HCT116 (cell line): ENCODE data around the gene ATXN7L2. TPM values are rescaled to one million over a fixed set of nuclear protein-coding genes. Genes with fewer than 3 reads are reported as not detected.
A peak's percentile ranks its signal among the peaks of the same experiment; 100 is the strongest.

Source experiments
- ATAC-seq: fragments of 200-7000 bp; cut with Tn5 transposase; 2 replicates; pipeline ENCODE4 v1.9.1; 2020; ENCODE audit warnings: mild to moderate bottlenecking, moderate library complexity
- BruUV-seq: library from RNA; stranded (reverse); fragments of 400-500 nt; replicated peaks from 2 replicates; lab custom pipeline; 2021; lab: Mats Ljungman, UMichigan
- CTCF ChIA-PET: fragments of 300-600 bp; sonication (Branson Sonifier 250); formaldehyde crosslinking; loops from one replicate; lab custom pipeline; 2021; ENCODE audit warnings: antibody characterized with exemption; lab: Charles Lee
- POLR2A ChIA-PET: fragments of 300-600, 350-600 bp; sonication (Branson Sonifier 250); formaldehyde crosslinking; loops from one replicate; lab custom pipeline; 2021; ENCODE audit warnings: antibody characterized with exemption; lab: Charles Lee
- RAD21 ChIA-PET, 2 experiments: fragments of 300-600 bp; sonication (Branson Sonifier 250); formaldehyde crosslinking; loops; one replicate each; lab custom pipeline; 2023; ENCODE audit warnings: low total read pairs in 2 of 2; ENCODE audit not compliant: uncharacterized antibody in 2 of 2, unreplicated experiment in 2 of 2, low non-redundant PET in 1 of 2; lab: Charles Lee
- DNase-seq: peaks from one replicate; pipeline ENCODE4 v3.0.0-alpha.2; 2010; ENCODE audit warnings: low read depth, low spot score
- H2AFZ ChIP-seq: fragments of 200-600 bp; shearing (Covaris generic), sonication (generic); 2 replicates; pipeline ENCODE4 v1.6.1; 2017; ENCODE audit warnings: low read depth, mixed run types, mixed read lengths, antibody characterized with exemption, low read length; ENCODE audit not compliant: poor library complexity, severe bottlenecking
- H3K27ac ChIP-seq: 2 replicates; pipeline ENCODE4 v1.5.1; 2012; ENCODE audit warnings: low read depth, low read length
- H3K27me3 ChIP-seq: fragments of 200-600 bp; sonication (generic); 2 replicates; pipeline ENCODE4 v1.6.1; 2016; ENCODE audit warnings: mixed run types, low read length, mixed read lengths; ENCODE audit not compliant: insufficient read depth
- H3K36me3 ChIP-seq, 2 experiments: fragments of 200-500 bp in 1 of 2; fragments of 200-600 bp in 1 of 2; sonication (Bioruptor generic) in 1 of 2; sonication (generic) in 1 of 2; 2 replicates each; pipeline versions ENCODE4 v1.5.1 to v1.6.1; 2014 to 2016; ENCODE audit warnings: low read length in 2 of 2, inconsistent platforms in 1 of 2, mixed read lengths in 1 of 2, mixed run types in 1 of 2; ENCODE audit not compliant: insufficient read depth in 2 of 2, control insufficient read depth in 1 of 2
- H3K4me1 ChIP-seq, 2 experiments: fragments of 200-600 bp in 1 of 2; sonication (generic) in 1 of 2; 2 replicates each; pipeline versions ENCODE4 v1.5.1 to v1.6.1; 2012 to 2017; ENCODE audit warnings: low read length in 2 of 2, inconsistent platforms in 1 of 2, mild to moderate bottlenecking in 1 of 2, mixed read lengths in 1 of 2, mixed run types in 1 of 2, moderate library complexity in 1 of 2; ENCODE audit not compliant: insufficient read depth in 2 of 2, control insufficient read depth in 1 of 2
- H3K4me2 ChIP-seq: fragments of 200-600 bp; sonication (generic); 2 replicates; pipeline ENCODE4 v1.6.1; 2017; ENCODE audit warnings: mixed run types, low read length, mixed read lengths
- H3K4me3 ChIP-seq, 2 experiments: fragments of 200-600 bp in 1 of 2; sonication (generic) in 1 of 2; replicated peaks in 1 of 2; 2 replicates each; pipeline ENCODE4 v1.5.1; 2011 to 2016; ENCODE audit warnings: low read length in 2 of 2, control low read depth in 1 of 2, low read depth in 1 of 2, mild to moderate bottlenecking in 1 of 2, mixed read lengths in 1 of 2, mixed run types in 1 of 2
- H3K79me2 ChIP-seq: fragments of 200-600 bp; sonication (generic); 2 replicates; pipeline ENCODE4 v1.6.1; 2017; ENCODE audit warnings: mild to moderate bottlenecking, mixed run types, low read length, moderate library complexity, mixed read lengths; ENCODE audit not compliant: insufficient read depth
- H3K9ac ChIP-seq: fragments of 200-600 bp; sonication (generic); 2 replicates; pipeline ENCODE4 v1.6.1; 2016; ENCODE audit warnings: low read length, mixed read lengths
- H3K9me2 ChIP-seq: fragments of 200-600 bp; sonication (generic), shearing (Covaris generic); 2 replicates; pipeline ENCODE4 v1.6.1; 2017; ENCODE audit warnings: mixed run types, mild to moderate bottlenecking, moderate library complexity; ENCODE audit not compliant: insufficient read depth
- H3K9me3 ChIP-seq, 2 experiments: fragments of 200-500 bp in 1 of 2; fragments of 200-600 bp in 1 of 2; sonication (Bioruptor generic) in 1 of 2; sonication (generic) in 1 of 2; 2 replicates each; pipeline ENCODE4 v1.6.1; 2014 to 2017; ENCODE audit warnings: low read length in 2 of 2, mixed read lengths in 2 of 2, inconsistent platforms in 1 of 2, low read depth in 1 of 2, mild to moderate bottlenecking in 1 of 2, mixed run types in 1 of 2, moderate library complexity in 1 of 2; ENCODE audit not compliant: control insufficient read depth in 1 of 2, insufficient read depth in 1 of 2
- H4K20me1 ChIP-seq: fragments of 200-600 bp; sonication (generic), shearing (Covaris generic); 2 replicates; pipeline ENCODE4 v1.6.1; 2017; ENCODE audit warnings: mixed run types, mild to moderate bottlenecking, moderate library complexity; ENCODE audit not compliant: insufficient read depth
- ATF3 ChIP-seq: IDR thresholded peaks from 2 replicates; pipeline ENCODE4 v1.6.1; 2012
- CEBPB ChIP-seq: IDR thresholded peaks from 2 replicates; pipeline ENCODE4 v1.6.1; 2012; ENCODE audit warnings: low read depth
- CTCF ChIP-seq, 3 experiments: fragments of 200-600 bp in 1 of 3; sonication (generic) in 1 of 3; IDR thresholded peaks in 2 of 3; conservative IDR thresholded peaks in 1 of 3; 2 replicates each; pipeline ENCODE4 v1.5.1; 2012 to 2017; ENCODE audit warnings: low read depth in 2 of 3, low read length in 2 of 3, antibody characterized with exemption in 1 of 3, borderline replicate concordance in 1 of 3, control low read depth in 1 of 3, mild to moderate bottlenecking in 1 of 3, mixed read lengths in 1 of 3, mixed run types in 1 of 3, moderate library complexity in 1 of 3; ENCODE audit not compliant: insufficient read depth in 1 of 3
- EGR1 ChIP-seq: IDR thresholded peaks from 2 replicates; pipeline ENCODE4 v1.6.1; 2012; ENCODE audit warnings: low read depth
- ELF1 ChIP-seq: IDR thresholded peaks from 2 replicates; pipeline ENCODE4 v1.6.1; 2012; ENCODE audit warnings: low read depth, borderline replicate concordance
- EZH2 ChIP-seq: fragments of 200-600 bp; sonication (generic); IDR thresholded peaks from 2 replicates; pipeline ENCODE4 v1.6.1; 2017; ENCODE audit warnings: antibody characterized with exemption, mixed run types
- EZH2phosphoT487 ChIP-seq: fragments of 200-600 bp; IDR thresholded peaks from 2 replicates; pipeline ENCODE4 v1.6.1; 2018; ENCODE audit warnings: antibody characterized with exemption, borderline replicate concordance
- FOSL1 ChIP-seq: IDR thresholded peaks from 2 replicates; pipeline ENCODE4 v1.6.1; 2012; ENCODE audit warnings: low read depth
- MAX ChIP-seq: IDR thresholded peaks from 2 replicates; pipeline ENCODE4 v1.6.1; 2012
- POLR2AphosphoS5 ChIP-seq: IDR thresholded peaks from 2 replicates; pipeline ENCODE4 v1.6.1; 2011; ENCODE audit warnings: mild to moderate bottlenecking, low read depth, low read length, moderate library complexity
- RAD21 ChIP-seq: IDR thresholded peaks from 2 replicates; pipeline ENCODE4 v1.6.1; 2012; ENCODE audit warnings: low read depth, mild to moderate bottlenecking
- SP1 ChIP-seq: IDR thresholded peaks from 2 replicates; pipeline ENCODE4 v1.6.1; 2012; ENCODE audit warnings: low read depth
- SRF ChIP-seq: IDR thresholded peaks from 2 replicates; pipeline ENCODE4 v1.6.1; 2012; ENCODE audit warnings: low read depth
- TCF7L2 ChIP-seq: IDR thresholded peaks from 2 replicates; pipeline ENCODE4 v1.7.0; 2011; ENCODE audit warnings: borderline replicate concordance, inconsistent platforms; ENCODE audit not compliant: insufficient read depth, insufficient read length; ENCODE audit errors: extremely low read depth
- YY1 ChIP-seq: IDR thresholded peaks from 2 replicates; pipeline ENCODE4 v1.6.1; 2011; ENCODE audit warnings: low read length, low read depth, moderate library complexity, mild to moderate bottlenecking; ENCODE audit not compliant: insufficient replicate concordance; ENCODE audit errors: extremely low read depth
- ZBTB33 ChIP-seq: IDR thresholded peaks from 2 replicates; pipeline ENCODE4 v1.6.1; 2011; ENCODE audit warnings: mild to moderate bottlenecking, low read length, moderate library complexity; ENCODE audit not compliant: insufficient replicate concordance; ENCODE audit errors: extremely low read depth
- ZFX ChIP-seq: fragments of 450-650 bp; IDR thresholded peaks from 2 replicates; pipeline ENCODE4 v1.6.1; 2017
- ZNF274 ChIP-seq: fragments of 200-500 bp; sonication (Bioruptor generic); IDR thresholded peaks from 2 replicates; pipeline ENCODE4 v1.6.1; 2014; ENCODE audit warnings: mild to moderate bottlenecking, low read depth, low read length, inconsistent platforms
- intact Hi-C: fragments of 100-400 bp; cut with micrococcal nuclease; formaldehyde crosslinking; loops from 2 replicates; pipeline ENCODE4 v1.10.0; 2022
- total RNA-seq: library from RNA; stranded (reverse); gene quantifications from one replicate; pipeline ENCODE4 v1.2.1, GENCODE V29; 2021; ENCODE audit not compliant: unreplicated experiment

Gene ATXN7L2
- total RNA-seq, 1 experiment from 2014 or later = 7.2 TPM

- TF ChIP-seq YY1 = no peak
- no peak for TF ChIP-seq EZH2phosphoT487
- TF ChIP-seq EGR1 = no peak
- TF ChIP-seq CTCF (IDR thresholded peaks at IDR 0.05 in 2 of 3, conservative IDR thresholded peaks at IDR 0.05 in 1 of 3; ENCODE audit: borderline replicate concordance in 1 of 3, insufficient read depth in 1 of 3, low read depth in 2 of 3, low read length in 2 of 3) = no peak
- TF ChIP-seq RAD21 = no peak
- TF ChIP-seq MAX = peak; percentile 41; the same call in 1 of the 2 replicates
- TF ChIP-seq FOSL1 = no peak
- TF ChIP-seq CEBPB = no peak
- no peak for TF ChIP-seq POLR2AphosphoS5
- no peak for TF ChIP-seq EZH2
These were observed 4.9 kb upstream of the ATXN7L2 start (continued) for GRCh38 chr1:109478806-109479205.

GRCh38 chr1:109479311-109479710 is 4.4 kb upstream of the ATXN7L2 start:
- ChIA-PET POLR2A (no interaction called here), RAD21 (no interaction called here), CTCF (interaction anchor here (1.2 kb wide), 1 partner anchor 11 kb away, joined by 4 read pairs; no protein-coding TSS in a partner anchor)
- ATAC-seq = no peak
- TF ChIP-seq TCF7L2 (no peak), RAD21 (no peak), SP1 (no peak), CEBPB (no peak), FOSL1 (no peak), ZFX (no peak), MAX (no peak), ZNF274 (no peak), SRF (no peak), ATF3 (no peak), ZBTB33 (no peak), ELF1 (no peak)
- Histone ChIP-seq H3K9ac (no peak overlapping the region), H3K9me3 (no peaks in the 10 kb centered on the region), H3K27ac (no peak overlapping the region), H3K4me3 (no peak overlapping the region), H3K9me2 (no peaks in the 10 kb centered on the region), H3K4me1 (peaks cover 3 to 20% of the 10 kb centered on the region in 2 experiments), H4K20me1 (no peaks in the 10 kb centered on the region), H3K4me2 (no peak overlapping the region), H3K79me2 (0 out of 2 replicates have a peak, but pooled peaks cover 2% of the 10 kb centered on the region), H3K36me3 (no peaks in the 10 kb centered on the region), H2AFZ (no peak overlapping the region), H3K27me3 (peaks cover 6% of the 10 kb centered on the region; the same call in 1 of the 2 replicates)
- intact Hi-C loops = no loop called here
- no peak for DNase-seq
- no TSS peak for BruUV-seq
